Measurements from ENCODE around the gene CCDC9B. TPM values are rescaled to one million over a fixed set of nuclear protein-coding genes. Genes with fewer than 3 reads are reported as not detected.

The CCDC9B gene
- total RNA-seq, result 16.6 TPM

DNA sequence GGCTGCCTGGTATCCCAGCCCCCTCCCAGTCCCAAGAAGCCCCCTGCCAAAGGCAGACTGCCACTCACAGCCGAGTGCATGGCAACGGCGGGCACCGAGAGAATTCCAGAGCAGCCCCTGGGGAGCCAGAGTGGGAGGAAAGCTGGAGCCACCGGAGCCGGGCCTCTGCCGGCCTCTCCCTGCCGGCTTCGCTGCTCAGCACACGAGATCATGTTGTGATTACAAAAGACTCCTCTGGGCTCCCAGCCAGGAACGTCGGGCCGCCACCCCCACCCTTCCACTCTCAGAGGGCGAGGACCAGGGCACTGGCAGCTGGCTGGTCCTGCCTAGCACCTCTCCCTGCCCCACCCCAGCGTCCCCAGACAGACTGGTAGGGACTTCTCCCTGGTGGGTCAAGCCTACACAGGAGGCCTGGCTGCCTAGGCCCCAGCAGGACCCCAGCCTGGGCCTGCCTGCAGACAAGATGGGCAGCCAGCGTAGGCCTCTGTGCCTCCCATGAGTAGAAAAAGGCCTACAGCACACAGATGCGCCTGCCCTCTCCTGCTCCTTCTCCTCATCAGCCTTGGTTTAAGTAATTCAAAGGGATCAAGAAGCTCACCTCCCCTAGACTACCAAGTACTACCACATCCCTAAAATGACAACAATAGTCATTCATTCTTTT lies at the start of gene CCDC9B:
Gene CCDC9B (minus strand): TSS at position 200 of the 661 bp plus-strand sequence. CDS start 120 bp downstream, at position 80.
- peak; percentile 85 for ATAC-seq
- peak; percentile 94 for DNase-seq (ENCODE audit: low spot score)

DNA sequence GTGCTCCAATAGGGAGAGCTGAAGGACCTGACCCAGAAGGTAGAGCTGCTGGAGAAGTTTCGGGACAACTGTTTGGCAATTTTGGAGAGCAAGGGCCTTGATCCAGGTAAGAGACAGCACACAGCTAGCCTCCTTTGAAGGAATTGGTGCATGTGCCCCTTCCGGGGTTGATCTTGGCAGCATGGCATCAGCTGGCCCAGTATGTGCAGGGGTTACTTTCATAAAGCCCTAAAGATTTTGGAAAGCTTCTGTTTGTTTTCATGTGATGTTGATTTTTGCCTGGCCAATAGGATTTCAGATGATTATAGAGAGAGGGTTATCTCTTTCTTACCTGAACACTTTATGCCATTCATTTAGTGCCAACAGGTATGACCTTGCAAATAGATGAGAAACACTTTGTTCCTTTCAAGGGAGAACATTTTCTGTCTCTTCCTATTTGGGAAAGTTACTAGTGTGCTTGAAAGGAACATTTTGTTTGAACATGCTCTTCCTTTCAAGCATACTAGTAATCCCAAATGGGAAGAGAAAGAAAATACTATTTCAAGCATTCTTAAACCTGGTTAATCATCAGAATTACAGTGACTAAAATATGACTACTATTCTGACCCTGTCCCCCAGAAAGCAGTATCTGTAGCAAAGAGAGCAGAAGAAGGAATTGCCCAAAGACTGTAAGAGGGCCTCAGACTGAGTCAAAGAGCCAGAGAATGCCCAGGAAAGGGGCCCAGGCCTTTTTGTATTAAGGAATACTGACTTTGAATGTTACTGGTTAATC lies 49.3 kb upstream of the CCDC9B start:
- ATAC-seq (peak; percentile 66), DNase-seq (ENCODE audit: low spot score) (peak; percentile 64)

DNA sequence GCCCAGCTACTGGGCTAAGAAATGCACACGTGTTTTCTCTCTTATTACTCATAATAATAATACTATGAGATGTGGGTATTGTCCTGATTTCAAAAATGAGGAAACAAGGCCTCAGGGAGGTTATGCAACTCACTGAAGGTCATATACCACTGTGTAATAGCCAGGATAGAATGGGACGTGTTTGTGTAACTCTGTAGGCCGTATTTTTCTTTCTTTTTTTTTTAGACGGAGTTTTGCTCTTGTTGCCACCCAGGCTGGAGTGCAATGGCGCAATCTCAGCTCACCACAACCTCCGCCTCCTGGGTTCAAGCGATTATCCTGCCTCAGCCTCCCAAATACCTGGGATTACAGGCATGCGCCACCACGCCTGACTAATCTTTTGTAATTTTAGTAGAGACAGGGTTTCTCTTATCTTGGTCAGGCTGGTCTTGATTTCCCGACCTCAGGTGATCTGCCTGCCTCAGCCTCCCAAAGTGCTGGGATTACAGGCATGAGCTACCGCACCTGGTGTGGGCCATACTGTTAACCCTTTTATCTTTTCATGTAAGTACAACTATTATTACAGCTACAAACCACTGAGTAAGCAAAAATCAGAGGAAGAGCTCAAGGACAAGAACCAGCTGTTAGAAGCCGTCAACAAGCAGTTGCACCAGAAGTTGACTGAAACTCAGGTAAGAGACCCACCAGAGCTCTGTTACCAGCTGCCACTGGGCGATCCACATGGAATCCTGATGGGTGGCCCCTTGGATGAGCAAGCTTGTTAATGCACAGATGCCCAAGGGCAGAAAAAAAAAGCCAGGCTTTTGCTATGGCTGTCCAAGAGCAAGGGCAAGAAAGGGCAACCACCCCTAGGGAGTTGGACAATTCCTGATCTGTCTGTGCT lies 48.4 kb upstream of the CCDC9B start:
- peak; percentile 70 for DNase-seq (ENCODE audit: low spot score)
- ATAC-seq, result peak; percentile 74

DNA sequence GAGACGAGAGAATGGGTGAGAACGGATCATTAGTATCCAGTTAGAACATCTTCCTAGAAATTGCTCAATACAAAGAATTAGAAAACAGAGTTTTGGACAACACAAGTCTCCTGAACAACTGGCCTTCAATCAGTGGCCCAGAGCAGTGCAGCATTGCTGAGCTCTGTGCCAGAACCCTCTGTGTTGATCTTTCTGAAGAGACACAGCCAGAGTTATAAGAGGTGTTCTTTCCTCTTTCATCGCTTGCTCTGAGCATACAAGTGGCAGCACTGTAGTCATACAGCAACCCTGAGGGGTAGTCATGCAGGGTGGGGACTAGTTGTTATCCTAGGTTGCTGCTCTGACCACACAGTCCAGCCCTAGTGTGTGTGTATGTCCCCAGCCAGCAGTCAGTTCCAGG lies 45.7 kb upstream of the CCDC9B start:
- ATAC-seq (peak; percentile 31), DNase-seq (ENCODE audit: low spot score) (no peak)

DNA sequence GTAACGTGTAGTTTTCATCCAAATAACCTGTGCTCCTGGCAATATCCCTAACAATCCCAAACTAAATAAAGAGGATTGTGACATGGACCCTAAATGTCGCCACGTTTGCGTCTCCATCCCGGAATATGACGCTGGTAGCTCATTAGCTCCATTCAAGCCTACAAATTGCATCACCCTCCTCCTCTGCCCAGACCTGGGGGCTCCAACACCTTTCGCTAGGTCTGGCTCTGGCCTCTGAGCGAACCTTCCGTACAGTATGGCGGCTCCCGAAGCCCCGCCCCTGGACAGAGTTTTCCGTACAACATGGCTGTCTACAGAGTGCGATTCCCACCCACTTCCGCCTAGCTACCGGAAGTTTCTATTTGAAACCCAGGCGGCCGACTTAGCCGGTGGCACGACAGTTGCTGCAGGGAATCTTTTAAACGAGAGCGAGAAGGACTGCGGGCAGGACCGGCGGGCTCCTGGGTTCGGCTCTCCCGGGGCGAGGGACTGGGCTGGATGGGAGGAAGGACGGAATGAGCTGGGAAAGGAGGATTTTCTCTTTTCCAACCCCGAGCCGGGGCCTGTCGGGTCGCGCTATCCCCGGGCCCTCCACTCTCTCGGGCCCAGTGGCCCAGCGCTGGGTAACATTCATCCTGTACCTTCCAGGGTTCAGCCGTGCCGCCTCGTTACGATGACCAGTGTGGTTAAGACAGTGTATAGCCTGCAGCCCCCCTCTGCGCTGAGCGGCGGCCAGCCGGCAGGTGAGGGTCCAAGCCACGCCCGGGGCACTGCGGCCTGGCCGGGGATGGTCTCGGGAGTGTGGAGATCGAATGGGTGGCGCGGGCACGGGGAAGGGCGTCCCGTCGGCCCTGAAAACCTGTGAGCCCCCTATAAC lies 42.1 kb upstream of the CCDC9B start, which contains the start of gene KNSTRN:
Gene KNSTRN (plus strand): TSS at position 142 of the 877 bp plus-strand sequence. CDS start 115 bp downstream, at position 257.
- DNase-seq (ENCODE audit: low spot score), result peak; percentile 93
- peak; percentile 93 for ATAC-seq

DNA sequence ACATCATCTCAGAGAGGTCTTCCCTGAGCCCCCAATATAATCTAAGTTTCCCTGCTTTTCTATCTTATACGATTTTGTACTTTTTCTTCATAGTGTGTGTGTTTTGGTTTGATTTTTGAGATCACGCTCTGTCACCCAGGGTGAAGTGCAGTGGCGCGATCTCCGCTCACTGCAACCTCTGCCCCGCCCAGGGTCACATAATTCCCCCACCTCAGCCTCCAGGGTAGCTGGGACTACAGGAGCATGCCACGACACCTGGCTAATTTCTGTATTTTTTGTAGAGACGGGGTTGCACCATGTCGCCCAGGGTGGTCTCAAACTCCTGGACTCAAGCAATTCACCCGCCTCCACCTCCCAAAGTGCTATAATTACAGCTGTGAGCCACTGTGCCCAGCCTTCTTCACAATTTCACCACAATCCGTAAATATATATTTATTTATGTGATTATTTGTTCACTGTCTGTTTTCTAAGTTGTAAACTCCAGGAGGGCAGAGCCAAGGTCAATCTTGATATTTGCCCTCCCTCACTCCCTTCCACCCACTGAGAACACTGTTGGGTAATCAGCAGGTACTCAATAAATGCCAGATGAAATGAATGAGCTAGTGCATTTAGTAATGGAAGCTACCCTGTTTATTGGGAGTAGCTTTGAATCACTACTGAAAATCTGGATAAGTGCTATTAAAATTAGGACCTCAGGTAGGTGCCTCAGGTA lies 41.2 kb upstream of the CCDC9B start:
- ATAC-seq (peak; percentile 68), DNase-seq (ENCODE audit: low spot score) (peak; percentile 56)

DNA sequence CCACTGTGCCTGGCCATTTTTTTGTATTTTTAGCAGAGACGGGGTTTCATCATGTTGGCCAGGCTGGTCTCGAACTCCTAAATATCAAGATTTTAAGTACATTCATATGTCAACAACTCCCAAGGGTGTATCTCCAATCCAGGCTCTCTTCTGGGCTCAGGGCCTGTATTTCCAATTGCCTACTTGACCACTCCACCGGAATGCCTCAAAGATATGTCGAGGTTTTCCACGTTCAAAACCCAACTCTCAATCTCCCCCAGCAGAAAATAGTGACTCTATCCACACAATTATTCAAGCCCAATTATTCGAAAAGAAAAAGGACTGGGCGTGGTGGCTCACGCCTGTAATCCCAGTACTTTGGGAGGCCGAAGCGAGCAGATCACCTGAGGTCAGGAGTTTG lies 39.9 kb upstream of the CCDC9B start:
- ATAC-seq (no peak), DNase-seq (ENCODE audit: low spot score) (no peak)

DNA sequence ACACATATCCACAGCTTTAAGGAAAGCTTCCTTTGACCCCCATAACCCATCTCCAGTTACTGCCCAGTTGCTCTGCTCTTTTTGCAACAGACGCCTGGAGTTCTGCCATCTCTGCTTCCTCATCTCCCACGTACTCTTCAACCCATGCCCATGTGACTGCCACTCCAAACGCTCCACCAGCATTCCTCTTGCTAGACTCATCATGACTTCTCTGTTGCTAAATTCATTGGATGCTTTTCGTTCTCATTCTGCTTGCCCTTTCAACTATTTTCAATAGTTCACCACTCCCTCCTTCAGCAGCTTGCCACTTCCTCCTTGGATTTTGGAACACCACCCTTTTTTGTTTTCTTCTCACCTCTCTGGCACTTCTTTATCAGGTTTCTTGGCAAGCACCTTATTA lies 39.1 kb upstream of the CCDC9B start:
- ATAC-seq (peak; percentile 49), DNase-seq (ENCODE audit: low spot score) (peak; percentile 79)

DNA sequence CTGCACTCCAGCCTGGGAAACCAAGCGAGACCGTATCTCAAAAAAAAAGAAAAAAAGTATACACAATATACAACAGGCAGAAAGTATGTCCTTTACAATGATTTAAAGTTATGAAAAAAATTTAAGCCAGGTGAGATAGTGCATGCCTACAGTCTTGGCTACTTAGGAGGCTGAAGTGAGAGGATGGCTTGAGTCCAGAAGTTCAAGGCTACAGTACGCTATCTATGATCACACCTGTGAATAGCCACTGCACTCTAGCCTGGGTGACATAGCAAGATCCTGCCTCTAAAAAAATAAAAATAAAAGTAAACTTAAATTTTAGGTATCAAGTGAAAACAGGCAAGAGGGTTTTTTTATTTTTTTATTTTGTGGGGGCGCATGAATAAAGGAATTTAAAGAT lies 38.6 kb upstream of the CCDC9B start:
- ATAC-seq (no peak), DNase-seq (ENCODE audit: low spot score) (no peak)

DNA sequence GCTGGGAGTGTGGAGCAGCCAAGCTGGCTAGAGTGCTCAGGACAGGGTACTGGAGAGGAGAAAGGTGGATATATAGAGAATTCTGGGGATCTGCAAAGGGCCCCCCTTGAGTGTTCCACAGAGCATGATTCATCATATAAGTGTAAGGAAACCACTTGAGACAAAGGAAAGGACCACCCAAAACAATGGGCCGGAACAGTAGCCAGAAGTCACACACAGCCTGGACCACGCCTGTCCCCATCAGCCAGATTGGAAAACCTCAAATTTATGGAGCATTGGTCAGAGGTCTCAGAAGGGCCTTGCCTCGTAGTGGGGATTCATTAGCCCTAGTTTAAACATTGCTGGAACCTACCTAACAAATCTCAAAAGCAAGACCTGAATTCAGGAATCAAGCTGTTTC lies 36.9 kb upstream of the CCDC9B start:
- no peak for DNase-seq (ENCODE audit: low spot score)
- no peak for ATAC-seq

DNA sequence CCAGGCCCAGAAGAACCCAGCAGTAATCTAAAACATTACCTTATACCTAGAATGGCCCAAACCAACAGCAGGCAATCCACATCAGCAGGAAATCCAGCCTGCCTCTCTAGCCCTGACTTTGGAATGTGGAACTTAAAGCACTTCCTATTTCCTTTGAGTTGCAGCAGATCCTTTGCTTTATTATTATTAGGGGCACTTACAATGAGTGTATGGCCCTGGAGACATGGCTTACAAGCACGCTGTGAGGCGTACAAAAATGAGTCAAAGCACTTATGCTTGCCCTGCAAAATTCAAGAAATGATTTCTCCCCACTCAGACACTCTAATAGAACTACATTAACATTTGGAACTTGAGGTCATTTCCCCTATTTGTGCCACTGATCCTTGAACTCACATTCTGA lies 32.2 kb upstream of the CCDC9B start:
- no peak for ATAC-seq
- DNase-seq (ENCODE audit: low spot score), result no peak

DNA sequence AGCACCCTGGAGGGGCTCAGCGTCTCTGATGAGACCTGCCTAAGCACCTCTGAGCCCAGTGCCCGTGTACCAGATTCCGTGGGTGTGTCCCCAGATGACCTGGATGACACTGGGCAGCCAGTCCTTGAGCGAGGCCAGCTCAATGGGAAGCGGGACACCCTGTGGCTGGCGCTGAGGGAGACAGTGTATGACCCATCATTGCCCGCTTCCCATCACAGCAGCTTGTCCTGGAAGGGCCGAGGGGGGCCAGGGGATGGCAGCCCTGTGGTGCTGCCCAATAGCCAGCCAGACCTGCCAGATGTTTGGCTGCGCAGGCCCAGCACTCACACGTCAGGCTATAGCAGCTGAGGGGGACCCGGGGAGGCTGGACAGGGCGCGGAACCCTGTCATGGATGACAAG lies 29.2 kb upstream of the CCDC9B start:
- DNase-seq (ENCODE audit: low spot score) (no peak), ATAC-seq (no peak)

DNA sequence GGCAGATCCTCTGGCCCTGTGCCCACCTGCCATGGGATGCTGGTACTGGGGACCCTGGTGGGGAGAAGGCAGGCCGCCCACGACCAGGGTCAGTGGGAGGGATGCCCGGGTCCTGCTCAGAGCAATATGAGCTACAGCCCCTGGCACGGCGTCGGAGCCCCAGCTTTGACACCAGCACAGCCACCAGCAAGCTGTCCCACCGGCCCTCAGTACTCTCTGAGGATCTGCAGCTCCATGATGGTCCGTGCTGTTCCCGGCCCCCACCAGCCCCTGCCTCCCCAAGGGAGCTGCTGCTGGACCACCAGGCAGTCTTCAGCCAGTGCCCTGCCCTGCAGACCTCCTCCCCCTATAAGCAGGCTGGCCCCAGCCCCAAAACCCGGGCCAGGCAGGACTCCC lies 28.7 kb upstream of the CCDC9B start:
- ATAC-seq, result no peak
- DNase-seq (ENCODE audit: low spot score), result no peak

DNA sequence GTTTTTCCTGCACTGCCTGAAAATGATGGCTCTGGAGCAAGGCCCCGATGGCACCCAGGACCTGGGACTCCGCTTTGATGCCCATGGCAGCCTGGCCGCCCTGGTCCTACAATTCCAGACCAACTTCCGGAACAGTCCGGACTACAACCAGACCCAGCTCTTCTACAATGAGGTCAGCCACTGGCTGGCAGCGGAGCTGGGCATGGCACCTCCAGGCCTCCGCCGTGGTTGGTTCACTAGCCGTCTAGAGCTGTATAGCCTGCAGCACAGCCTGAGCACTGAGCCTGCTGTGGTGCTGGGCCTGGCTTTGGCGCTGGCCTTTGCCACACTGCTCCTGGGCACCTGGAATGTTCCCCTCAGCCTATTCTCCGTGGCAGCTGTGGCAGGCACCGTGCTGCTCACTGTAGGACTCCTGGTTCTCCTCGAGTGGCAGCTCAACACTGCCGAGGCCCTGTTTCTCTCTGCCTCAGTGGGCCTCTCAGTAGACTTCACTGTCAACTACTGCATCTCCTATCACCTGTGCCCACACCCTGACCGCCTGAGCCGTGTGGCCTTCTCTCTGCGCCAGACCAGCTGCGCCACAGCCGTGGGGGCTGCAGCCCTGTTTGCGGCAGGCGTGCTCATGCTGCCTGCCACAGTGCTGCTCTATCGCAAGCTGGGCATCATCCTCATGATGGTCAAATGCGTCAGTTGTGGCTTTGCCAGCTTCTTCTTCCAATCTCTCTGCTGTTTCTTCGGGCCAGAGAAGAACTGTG lies 28.2 kb upstream of the CCDC9B start:
- ATAC-seq, result no peak
- no peak for DNase-seq (ENCODE audit: low spot score)

DNA sequence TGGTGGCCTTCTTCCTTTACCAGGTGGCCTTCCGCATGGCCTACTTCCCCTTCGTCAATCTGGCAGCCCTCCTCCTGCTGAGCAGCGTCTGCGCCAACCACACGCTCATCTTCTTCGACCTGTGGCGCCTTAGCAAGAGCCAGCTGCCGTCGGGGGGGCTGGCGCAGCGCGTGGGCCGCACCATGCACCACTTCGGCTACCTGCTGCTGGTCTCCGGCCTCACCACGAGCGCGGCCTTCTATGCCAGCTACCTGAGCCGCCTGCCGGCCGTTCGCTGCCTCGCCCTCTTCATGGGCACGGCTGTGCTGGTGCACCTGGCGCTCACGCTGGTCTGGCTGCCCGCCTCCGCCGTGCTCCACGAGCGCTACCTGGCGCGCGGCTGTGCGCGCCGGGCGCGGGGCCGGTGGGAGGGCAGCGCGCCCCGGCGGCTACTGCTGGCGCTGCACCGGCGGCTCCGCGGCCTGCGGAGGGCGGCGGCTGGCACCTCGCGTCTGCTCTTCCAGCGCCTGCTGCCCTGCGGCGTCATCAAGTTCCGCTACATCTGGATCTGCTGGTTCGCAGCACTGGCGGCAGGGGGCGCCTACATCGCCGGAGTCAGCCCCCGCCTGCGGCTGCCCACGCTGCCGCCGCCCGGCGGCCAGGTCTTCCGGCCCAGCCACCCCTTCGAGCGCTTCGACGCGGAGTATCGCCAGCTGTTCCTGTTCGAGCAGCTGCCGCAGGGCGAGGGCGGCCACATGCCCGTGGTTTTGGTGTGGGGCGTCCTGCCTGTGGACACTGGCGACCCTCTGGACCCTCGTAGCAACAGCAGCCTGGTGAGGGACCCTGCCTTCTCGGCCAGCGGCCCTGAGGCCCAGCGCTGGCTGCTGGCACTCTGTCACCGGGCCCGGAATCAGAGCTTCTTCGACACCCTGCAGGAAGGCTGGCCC lies 27.2 kb upstream of the CCDC9B start:
- DNase-seq (ENCODE audit: low spot score), result peak; percentile 90
- ATAC-seq, result peak; percentile 86

DNA sequence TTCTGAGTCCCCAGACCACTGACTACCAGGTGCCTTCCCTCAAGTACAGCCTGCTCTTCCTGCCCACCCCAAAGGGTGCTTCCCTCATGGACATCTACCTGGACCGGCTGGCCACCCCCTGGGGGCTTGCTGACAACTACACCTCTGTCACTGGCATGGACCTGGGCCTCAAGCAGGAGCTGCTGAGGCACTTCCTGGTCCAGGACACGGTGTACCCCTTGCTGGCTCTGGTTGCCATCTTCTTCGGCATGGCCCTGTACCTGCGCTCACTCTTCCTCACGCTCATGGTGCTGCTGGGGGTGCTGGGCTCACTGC lies 26.6 kb upstream of the CCDC9B start:
- ATAC-seq (no peak), DNase-seq (ENCODE audit: low spot score) (no peak)

DNA sequence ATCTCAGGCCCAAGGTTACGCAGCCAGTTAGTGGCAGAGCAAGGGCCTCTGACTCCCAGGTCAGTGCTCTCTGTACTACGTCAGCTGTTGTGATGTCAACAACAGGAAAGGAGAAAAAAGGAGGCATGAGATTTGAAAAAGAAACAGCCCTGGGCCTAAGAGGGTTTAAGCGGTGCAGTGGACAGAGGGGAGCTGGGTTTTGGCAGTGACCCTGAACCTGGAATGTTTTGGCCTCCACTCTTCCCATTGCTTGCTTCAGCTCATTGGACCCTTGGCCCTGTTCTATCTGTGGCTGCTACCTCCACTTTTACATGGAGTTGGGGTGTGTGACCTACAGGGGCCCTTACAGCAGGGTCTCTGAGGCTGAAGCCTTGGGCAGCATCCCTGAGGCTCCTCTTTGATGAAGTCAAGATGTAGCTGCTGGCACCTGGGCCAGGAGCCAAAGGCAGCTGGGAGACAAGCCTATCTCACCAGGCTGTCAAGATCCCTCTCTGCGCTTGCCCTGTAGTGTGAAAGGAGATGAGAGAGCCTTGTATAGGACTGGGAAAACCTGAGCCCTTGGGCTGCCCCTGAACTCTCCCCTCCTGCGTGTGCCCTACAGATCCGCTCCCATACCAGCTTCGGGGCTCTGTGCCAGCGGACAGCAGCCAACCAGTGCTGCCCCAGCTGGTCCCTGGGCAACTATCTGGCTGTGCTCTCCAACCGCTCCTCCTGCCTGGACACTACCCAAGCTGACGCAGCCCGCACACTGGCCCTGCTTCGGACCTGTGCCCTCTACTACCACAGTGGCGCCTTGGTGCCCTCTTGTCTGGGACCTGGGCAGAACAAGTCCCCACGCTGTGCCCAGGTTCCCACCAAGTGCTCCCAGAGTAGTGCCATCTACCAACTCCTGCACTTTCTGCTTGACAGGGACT lies 26.0 kb upstream of the CCDC9B start:
- peak; percentile 98 for DNase-seq (ENCODE audit: low spot score)
- peak; percentile 82 for ATAC-seq

Measured in left lobe of liver (tissue), 2 donors.